ENCODE data around the gene WDCP.

GRCh38 chr2:23988371-23988770 lies 58.8 kb downstream of the WDCP start:
- TF ChIP-seq POLR2AphosphoS5 (IDR thresholded peaks at IDR 0.05; ENCODE audit: low read depth, low read length) (no peak), POLR2A (IDR thresholded peaks at IDR 0.05; ENCODE audit: low read depth, low read length) (no peak), TAF1 (IDR thresholded peaks at IDR 0.05; ENCODE audit: borderline replicate concordance, low read depth, low read length) (no peak)

Measured in GM12892 (cell line).